Left colon (tissue), 2 donors: Measurements from ENCODE around the gene NR1H3. TPM values are rescaled to one million over a fixed set of nuclear protein-coding genes. Genes with fewer than 3 reads are reported as not detected.
"Not testable (repeated sequence)": the region's sequence is repeated elsewhere in the genome, so short reads cannot be mapped to it uniquely, and the experiment has no call there.

Experiments used
- ATAC-seq: fragments of 200-7000 bp; cut with Tn5 transposase; one replicate; pipeline ENCODE4 v1.9.1; 2020; ENCODE audit warnings: mild to moderate bottlenecking, moderate library complexity
- DNase-seq, 2 donors: peaks; one replicate each; pipeline ENCODE4 v3.0.0-alpha.2; 2020
- intact Hi-C, 2 donors: fragments of 100-400 bp; cut with DNase I in 1 of 2; cut with micrococcal nuclease in 1 of 2; formaldehyde crosslinking; loops; one replicate each; pipeline versions ENCODE4 v1.11.2 to v1.14.0; 2022; cut with DNase I, micrococcal nuclease
- total RNA-seq, 2 donors: library from RNA; stranded (reverse); fragmentation: NEBNext Ultra II Directional; extraction: Animal tissue kit (Norgen Biotek cat#: 25700); gene quantifications; one replicate each; pipeline ENCODE4 v1.2.1, GENCODE V29; 2021
- donor health status: DM: no; HTN: no; CAD: no.
- donor health status: DM: yes; HTN: yes; CAD: no.

NR1H3 gene
- total RNA-seq, 2 donors from 2014 or later, result 52.1 to 58.2 TPM

- intact Hi-C loops, result no loop called here
- DNase-seq, result no peak
- no peak for ATAC-seq
These were observed 28.4 kb downstream of the NR1H3 start for GRCh38 chr11:47285969-47286770.

GRCh38 chr11:47288066-47288465, 30.3 kb downstream of the NR1H3 start:
- no peak for DNase-seq
- ATAC-seq, result no peak
- intact Hi-C loops, result no loop called here

GRCh38 chr11:47289856-47290255, 32.1 kb downstream of the NR1H3 start:
- ATAC-seq (no peak), DNase-seq (no peak)
- intact Hi-C loops, result no loop called here

DNA sequence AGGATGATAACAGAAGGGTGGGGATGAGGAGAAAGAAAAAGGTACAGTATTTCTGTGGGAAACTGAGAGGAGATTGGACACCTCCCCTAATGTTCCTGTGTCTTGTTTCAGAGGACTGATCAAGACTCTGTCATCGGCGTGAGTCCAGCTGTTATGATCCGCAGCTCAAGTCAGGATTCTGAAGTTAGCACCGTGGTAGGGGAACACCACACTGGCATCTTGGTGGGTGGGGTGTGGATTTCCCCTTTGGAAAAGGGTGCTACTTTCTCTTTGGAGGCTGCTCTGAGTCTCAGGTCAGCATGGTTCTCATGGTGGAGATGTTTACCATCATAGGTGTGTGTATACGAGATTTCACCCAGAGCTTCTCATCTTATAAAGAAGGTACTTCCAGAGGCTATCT, 37.6 kb downstream of the NR1H3 start:
- intact Hi-C loops, result no loop called here
- ATAC-seq (no peak), DNase-seq (no peak)

- no peak for ATAC-seq
- intact Hi-C loops, result no loop called here
These were observed 38.2 kb downstream of the NR1H3 start for GRCh38 chr11:47296045-47296444.

DNA sequence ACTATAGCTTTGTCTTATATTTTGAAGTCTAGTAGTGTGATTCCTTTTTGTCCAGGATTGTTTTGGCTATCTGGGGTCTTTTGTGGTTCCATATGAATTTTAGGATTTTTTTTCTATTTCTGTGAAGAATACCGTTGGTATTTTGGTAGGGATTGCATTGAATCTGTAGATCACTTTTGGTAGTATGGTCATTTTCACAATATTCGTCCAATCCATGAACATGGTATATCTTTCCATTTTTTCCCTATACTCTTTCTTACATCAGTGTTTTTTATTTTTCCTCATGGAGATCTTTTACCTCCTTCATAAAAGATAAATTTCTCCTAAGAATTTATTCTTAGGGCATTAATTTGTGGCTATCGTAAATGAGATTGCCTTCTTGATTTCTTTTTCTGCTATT, 41.3 kb downstream of the NR1H3 start:
- ATAC-seq (no peak), DNase-seq (no peak)
- intact Hi-C loops, result no loop called here

More at GRCh38 chr11:47296045-47296444, 38.2 kb downstream of the NR1H3 start:
- no peak for DNase-seq

DNA sequence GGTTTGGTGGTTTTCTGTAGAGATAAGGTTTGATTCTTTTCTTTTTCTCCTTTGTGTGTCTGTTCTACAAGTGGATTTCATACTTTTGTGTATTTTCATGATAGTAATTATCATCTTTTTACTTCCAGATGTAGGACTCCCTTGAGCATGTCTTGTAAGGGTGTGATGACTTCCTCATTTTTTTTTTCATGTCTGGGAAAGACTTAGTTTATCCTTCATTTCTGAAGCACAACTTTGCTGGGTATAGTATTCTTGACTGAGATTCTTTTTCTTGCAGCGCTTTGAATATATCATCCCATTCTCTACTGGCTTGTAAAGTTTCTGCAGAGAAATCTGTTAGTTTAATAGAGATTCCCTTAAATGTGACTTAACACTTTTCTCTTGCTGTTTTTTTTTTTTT, 45.1 kb downstream of the NR1H3 start:
- intact Hi-C loops, result no loop called here
- ATAC-seq (no peak), DNase-seq (no peak)

DNA sequence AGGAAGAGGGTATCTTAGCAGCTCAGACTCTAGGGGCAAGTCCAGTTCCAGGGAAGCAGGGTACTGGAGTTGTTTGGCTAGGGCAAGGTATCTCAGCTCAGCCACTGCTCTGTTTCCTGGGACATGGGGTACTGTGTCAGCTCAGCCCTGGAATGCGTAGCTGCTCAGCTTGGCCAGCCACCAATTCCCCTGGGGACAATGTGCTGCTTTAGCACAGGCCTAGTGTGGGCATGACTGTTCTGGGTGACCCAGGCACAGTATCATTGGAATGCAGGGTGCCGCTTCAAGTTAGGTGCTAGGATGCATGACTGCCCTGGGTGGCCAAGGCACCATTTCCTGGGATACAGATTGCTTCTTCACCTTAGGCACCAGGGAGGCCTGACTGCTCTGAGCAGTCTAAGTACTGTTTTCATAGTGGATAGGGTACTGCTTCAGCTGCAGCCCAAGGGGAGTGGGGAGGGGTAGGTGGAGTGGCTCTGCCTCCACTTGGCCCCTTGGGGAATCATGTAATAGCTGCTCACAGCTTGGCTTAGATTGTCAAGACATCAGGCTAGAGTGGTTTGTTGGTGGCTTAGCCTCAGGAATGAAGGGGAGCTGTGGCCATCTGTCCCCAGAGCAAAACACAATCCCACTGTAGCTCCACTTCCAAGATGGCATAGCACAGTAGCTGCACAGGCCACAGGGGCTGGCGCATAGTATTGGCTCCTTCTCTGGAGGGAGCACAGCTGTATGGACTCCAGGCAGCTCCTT, 48.1 kb downstream of the NR1H3 start:
- ATAC-seq, result no peak

GRCh38 chr11:47306484-47306844, 48.7 kb downstream of the NR1H3 start:
- ATAC-seq (no peak), DNase-seq (no peak)
- intact Hi-C loops, result no loop called here

More for the DNA sequence above, 48.1 kb downstream of the NR1H3 start:
- intact Hi-C loops, result no loop called here
- DNase-seq, result no peak

GRCh38 chr11:47308050-47308823, 50.4 kb downstream of the NR1H3 start:
- DNase-seq, result no peak
- no peak for ATAC-seq
- intact Hi-C loops, result no loop called here

GRCh38 chr11:47314992-47315391, 57.2 kb downstream of the NR1H3 start:
- intact Hi-C loops, result no loop called here
- no peak for DNase-seq
- ATAC-seq, result no peak

DNA sequence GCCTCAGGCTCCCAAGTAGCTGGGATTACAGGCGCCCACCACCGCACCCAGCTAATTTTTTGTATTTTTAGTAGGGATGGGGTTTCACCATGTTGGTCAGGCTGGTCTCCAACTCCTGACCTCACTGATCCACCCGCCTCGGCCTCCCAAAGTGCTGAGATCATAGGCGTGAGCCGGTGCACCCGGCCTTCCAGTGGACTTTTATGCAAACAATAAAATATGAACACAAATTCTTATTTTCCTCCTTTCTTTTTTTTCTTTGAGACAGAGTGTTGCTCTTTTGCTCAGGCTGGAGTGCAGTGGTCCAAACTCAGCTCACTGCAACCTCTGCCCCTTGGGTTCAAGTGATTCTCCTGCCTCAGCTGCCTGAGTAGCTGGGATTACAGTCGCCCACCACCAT, 58.7 kb downstream of the NR1H3 start:
- ATAC-seq, intact Hi-C loops: not testable (repeated sequence)

GRCh38 chr11:47317064-47317828, 59.5 kb downstream of the NR1H3 start:
- ATAC-seq, result no peak
- DNase-seq, result no peak
- intact Hi-C loops, result no loop called here

More for the DNA sequence above, 58.7 kb downstream of the NR1H3 start:
- not testable (repeated sequence) for DNase-seq

- DNase-seq, result no peak
- intact Hi-C loops, result no loop called here
- no peak for ATAC-seq
These were observed 60.4 kb downstream of the NR1H3 start for GRCh38 chr11:47318166-47318565.

Other genes starting within 250 kb of the NR1H3 start
- gene ARFGAP2, start 81.1 kb upstream of the NR1H3 start, total RNA-seq, result 10 to 100 TPM; 81.5 to 85.4 TPM
- gene PACSIN3, start 71.6 kb upstream of the NR1H3 start, total RNA-seq, result 1 to 10 TPM; 2.2 to 7.1 TPM
- gene DDB2, start 43.0 kb upstream of the NR1H3 start, total RNA-seq, result 10 to 100 TPM; 24.7 to 37.7 TPM
- 10 to 100 TPM; 47.8 to 53.5 TPM for gene ACP2, start 9.2 kb upstream of the NR1H3 start, total RNA-seq
- 10 to 100 TPM; 50.8 to 61.6 TPM for gene MADD, start 12.1 kb downstream of the NR1H3 start, total RNA-seq
- not detected for gene MYBPC3, start 94.7 kb downstream of the NR1H3 start, total RNA-seq
- gene SPI1, start 120.6 kb downstream of the NR1H3 start, total RNA-seq, result 10 to 100 TPM in 1 of 2 donors, 1 to 10 TPM in 1; 5.0 to 15.8 TPM
- gene SLC39A13, start 150.6 kb downstream of the NR1H3 start, total RNA-seq, result 10 to 100 TPM; 17.9 to 20.2 TPM
- 10 to 100 TPM; 74.8 to 82.5 TPM for gene PSMC3, start 168.4 kb downstream of the NR1H3 start, total RNA-seq
- gene RAPSN, start 191.1 kb downstream of the NR1H3 start, total RNA-seq, result under 1 TPM; 0.61 to 0.70 TPM